PFSK-1 (cell line): Measurements from ENCODE around the gene TRRAP.

Source experiments
- FOXP2 ChIP-seq: optimal IDR thresholded peaks from 2 replicates; pipeline ENCODE3; 2011; ENCODE audit warnings: borderline replicate concordance, control low read depth, inconsistent platforms; ENCODE audit not compliant: insufficient read depth; ENCODE audit errors: extremely low read length, extremely low read depth
- POLR2AphosphoS5 ChIP-seq: IDR thresholded peaks from 2 replicates; pipeline ENCODE4 v1.6.1; 2012; ENCODE audit warnings: low read depth, mild to moderate bottlenecking, control low read depth, low read length, moderate library complexity
- SIN3A ChIP-seq: IDR thresholded peaks from 2 replicates; pipeline ENCODE4 v1.6.1; 2012; ENCODE audit warnings: mild to moderate bottlenecking, low read length, moderate library complexity, borderline replicate concordance; ENCODE audit not compliant: insufficient read depth
- TAF1 ChIP-seq: IDR thresholded peaks from 2 replicates; pipeline ENCODE4 v1.6.1; 2012; ENCODE audit warnings: low read length, control low read depth, borderline replicate concordance; ENCODE audit not compliant: insufficient read depth
- TF ChIP-seq, protein P1 (sequence below), 2 experiments: IDR thresholded peaks; 2 replicates each; pipeline versions ENCODE4 v1.6.1 to v1.8.0; 2011 to 2012; ENCODE audit warnings: low read depth in 2 of 2, low read length in 2 of 2, control low read depth in 1 of 2, inconsistent platforms in 1 of 2, mild to moderate bottlenecking in 1 of 2, moderate library complexity in 1 of 2; ENCODE audit not compliant: insufficient read depth in 1 of 2

TRRAP gene

DNA sequence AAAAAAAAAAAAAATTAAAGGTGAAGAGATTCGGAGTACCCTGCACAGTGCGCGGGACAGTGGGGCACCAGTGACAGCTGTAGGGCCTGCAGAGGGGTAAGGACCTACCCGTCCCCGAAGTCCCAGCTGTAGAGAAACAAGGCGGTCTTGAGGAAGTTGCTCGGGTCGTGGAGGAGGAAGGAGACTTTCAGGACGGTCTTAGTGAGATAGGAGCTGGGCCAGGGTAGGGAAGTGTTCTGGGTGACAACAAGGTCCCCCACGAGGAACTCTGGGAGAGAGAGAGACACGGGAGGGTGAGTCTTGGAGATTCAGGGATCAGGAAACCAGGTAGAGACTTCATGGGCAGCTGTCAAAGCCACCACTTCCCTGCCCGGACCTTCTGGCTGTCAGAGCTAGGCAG, 18.3 kb upstream of the TRRAP start:
- TF ChIP-seq, protein P1, sequence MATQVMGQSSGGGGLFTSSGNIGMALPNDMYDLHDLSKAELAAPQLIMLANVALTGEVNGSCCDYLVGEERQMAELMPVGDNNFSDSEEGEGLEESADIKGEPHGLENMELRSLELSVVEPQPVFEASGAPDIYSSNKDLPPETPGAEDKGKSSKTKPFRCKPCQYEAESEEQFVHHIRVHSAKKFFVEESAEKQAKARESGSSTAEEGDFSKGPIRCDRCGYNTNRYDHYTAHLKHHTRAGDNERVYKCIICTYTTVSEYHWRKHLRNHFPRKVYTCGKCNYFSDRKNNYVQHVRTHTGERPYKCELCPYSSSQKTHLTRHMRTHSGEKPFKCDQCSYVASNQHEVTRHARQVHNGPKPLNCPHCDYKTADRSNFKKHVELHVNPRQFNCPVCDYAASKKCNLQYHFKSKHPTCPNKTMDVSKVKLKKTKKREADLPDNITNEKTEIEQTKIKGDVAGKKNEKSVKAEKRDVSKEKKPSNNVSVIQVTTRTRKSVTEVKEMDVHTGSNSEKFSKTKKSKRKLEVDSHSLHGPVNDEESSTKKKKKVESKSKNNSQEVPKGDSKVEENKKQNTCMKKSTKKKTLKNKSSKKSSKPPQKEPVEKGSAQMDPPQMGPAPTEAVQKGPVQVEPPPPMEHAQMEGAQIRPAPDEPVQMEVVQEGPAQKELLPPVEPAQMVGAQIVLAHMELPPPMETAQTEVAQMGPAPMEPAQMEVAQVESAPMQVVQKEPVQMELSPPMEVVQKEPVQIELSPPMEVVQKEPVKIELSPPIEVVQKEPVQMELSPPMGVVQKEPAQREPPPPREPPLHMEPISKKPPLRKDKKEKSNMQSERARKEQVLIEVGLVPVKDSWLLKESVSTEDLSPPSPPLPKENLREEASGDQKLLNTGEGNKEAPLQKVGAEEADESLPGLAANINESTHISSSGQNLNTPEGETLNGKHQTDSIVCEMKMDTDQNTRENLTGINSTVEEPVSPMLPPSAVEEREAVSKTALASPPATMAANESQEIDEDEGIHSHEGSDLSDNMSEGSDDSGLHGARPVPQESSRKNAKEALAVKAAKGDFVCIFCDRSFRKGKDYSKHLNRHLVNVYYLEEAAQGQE (IDR thresholded peaks at IDR 0.05; ENCODE audit: insufficient read depth in 1 of 2, low read depth in 2 of 2, low read length in 2 of 2) = no peak
- no peak for TF ChIP-seq POLR2AphosphoS5
- no peak for TF ChIP-seq SIN3A
- no peak for TF ChIP-seq FOXP2
- no peak for TF ChIP-seq TAF1

DNA sequence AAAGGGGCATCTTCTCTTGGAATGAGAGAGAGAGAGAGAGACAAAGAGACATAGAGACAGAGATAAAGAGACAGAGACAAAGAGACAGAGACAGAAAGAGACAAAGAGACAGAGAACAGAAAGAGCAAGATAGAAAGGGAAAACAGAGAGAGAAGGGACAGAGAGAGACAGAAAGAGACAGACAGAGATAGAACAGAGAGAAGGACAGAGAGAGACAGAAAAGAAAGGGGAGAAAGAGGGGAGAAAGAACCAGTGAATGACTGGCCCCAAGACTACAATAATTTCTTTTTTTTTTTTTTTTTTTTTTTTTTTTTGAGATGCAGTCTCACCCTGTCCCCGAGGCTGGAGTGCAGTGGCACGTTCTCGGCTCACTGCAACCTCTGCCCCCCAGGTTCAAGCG, 16.1 kb upstream of the TRRAP start:
- TF ChIP-seq, protein P1 (IDR thresholded peaks at IDR 0.05; ENCODE audit: insufficient read depth in 1 of 2, low read depth in 2 of 2, low read length in 2 of 2) = no peak
- no peak for TF ChIP-seq TAF1
- no peak for TF ChIP-seq SIN3A
- TF ChIP-seq POLR2AphosphoS5 = no peak
- TF ChIP-seq FOXP2 = no peak

DNA sequence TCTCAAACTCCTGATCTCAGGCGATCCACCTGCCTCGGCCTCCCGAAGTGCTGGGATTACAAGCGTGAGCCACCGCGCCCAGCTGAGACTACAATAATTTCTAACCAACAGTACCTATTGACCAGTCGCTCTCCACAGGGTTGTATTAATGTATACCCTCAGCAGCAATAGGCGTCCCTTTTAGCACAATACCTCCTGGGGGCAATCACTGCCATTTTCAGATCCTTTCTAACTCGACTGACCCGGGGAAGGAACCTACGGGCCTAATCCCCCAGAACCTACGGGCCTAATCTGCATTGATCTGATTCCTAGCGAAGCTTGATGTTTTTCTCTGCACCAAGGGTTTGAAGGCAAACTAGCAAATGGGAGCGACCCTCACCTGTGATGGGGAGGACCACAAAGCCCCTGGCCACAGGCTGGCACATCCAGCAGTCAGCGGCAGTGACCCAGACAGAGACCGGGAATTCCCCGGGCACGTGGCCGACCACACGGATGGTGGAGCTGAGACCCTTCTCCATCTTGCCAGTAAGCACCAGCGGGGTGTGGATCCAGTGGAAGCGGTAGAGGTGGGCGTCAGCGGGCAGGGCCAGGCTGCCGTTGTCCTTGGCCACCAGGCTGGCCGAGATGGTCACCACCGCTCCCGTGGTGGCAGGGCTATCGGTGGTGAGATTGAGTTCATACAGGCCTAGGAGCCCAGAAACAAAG, 15.5 kb upstream of the TRRAP start:
- no peak for TF ChIP-seq SIN3A
- TF ChIP-seq FOXP2 = no peak
- no peak for TF ChIP-seq POLR2AphosphoS5
- TF ChIP-seq, protein P1 (IDR thresholded peaks at IDR 0.05; ENCODE audit: insufficient read depth in 1 of 2, low read depth in 2 of 2, low read length in 2 of 2) = no peak
- TF ChIP-seq TAF1 = no peak

DNA sequence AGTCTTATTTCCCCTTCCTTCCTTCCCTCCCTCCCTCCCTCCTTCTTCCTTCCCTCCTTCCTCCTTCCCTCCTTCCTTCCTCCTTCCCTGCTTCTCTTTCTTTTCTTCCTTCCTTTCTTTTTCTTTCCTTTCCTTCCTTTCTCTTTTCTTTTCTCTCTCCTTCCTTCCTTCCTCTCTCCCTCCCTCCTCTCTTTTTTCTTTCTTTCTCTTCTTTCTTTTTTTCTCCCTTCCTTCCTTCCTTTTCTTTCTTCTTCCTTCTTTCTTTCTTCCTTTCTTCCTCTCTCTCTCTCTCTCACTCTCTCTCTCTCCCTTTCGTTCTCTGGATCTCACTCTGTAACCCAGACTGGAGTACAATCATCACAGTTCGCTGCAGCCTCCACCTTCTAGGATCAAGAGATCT, 14.7 kb upstream of the TRRAP start:
- no peak for TF ChIP-seq TAF1
- no peak for TF ChIP-seq FOXP2
- TF ChIP-seq SIN3A = no peak
- no peak for TF ChIP-seq POLR2AphosphoS5
- TF ChIP-seq, protein P1 (IDR thresholded peaks at IDR 0.05; ENCODE audit: insufficient read depth in 1 of 2, low read depth in 2 of 2, low read length in 2 of 2) = no peak
